Stomach smooth muscle (tissue), 2 donors: ENCODE measurements around the gene RCL1.

ENCODE experiments used
- H3K27ac ChIP-seq: one replicate; pipeline ENCODE4 v1.7.0; 2013; ENCODE audit warnings: mild to moderate bottlenecking, low read length, inconsistent platforms
- H3K27me3 ChIP-seq, 2 donors: one replicate each; pipeline ENCODE4 v1.7.0; 2013; ENCODE audit warnings: low read length in 2 of 2; ENCODE audit not compliant: insufficient read depth in 2 of 2, control insufficient read depth in 1 of 2
- H3K36me3 ChIP-seq, 2 donors: one replicate each; pipeline ENCODE4 v1.7.0; 2013; ENCODE audit warnings: low read length in 2 of 2; ENCODE audit not compliant: control insufficient read depth in 2 of 2, insufficient read depth in 2 of 2
- H3K4me1 ChIP-seq: one replicate; pipeline ENCODE4 v1.7.0; 2013; ENCODE audit warnings: low read length; ENCODE audit not compliant: control insufficient read depth, insufficient read depth
- H3K4me3 ChIP-seq, 2 donors: one replicate each; pipeline ENCODE4 v1.7.0; 2013; ENCODE audit warnings: low read length in 2 of 2
- H3K9ac ChIP-seq, 2 donors: one replicate each; pipeline ENCODE4 v1.7.0; 2013; ENCODE audit warnings: low read length in 2 of 2, mild to moderate bottlenecking in 1 of 2
- H3K9me3 ChIP-seq, 2 donors: one replicate each; pipeline ENCODE4 v1.7.0; 2013; ENCODE audit warnings: low read length in 2 of 2; ENCODE audit not compliant: control insufficient read depth in 2 of 2
- donor health status: healthy.
- donor health status: Pancreatic carcinoma.

RCL1 gene

DNA sequence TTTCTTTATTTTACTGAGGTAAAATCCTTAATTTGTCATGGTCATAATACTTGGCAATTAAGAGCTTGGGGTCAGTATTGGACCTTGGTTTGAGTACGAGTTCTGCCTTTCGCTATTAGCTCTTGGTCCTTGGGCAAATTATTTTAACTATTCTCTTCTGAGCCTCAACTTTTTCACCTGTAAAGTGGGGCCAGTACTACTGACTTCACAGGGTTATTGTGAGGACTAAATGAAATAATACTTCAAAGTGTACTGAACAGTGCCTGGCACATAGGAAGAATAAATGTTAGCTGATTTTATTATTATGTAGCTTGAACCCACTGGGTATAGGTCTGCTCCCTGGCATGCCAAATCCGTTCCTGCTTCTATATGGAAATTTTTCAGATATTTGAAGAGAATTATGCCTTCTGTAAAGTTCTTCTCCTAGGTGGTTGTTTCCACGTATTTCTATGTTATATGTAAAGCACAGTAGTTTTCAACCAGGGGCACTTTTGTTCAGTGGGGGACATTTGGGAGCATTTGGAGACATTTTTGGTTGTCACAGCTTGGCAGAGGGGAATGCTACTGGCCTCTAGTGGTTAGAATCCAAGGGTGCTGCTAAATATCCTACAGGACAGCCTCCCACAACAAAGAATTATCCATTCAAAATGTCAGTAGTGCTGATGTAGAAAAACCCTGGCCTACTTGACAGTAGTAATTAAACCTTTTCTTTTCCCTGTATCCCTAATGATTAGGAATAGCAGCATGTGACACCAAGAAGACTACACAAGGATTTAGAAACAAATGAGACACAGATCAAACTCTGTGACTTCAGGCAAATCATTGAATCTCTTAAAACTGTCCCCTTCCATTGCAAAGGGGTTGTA, 4.5 kb downstream of the RCL1 start:
- Histone ChIP-seq H3K4me3 (no peak overlapping the region), H3K9ac (no peak overlapping the region), H3K36me3 (no peaks in the 10 kb centered on the region), H3K27me3 (no peaks in the 10 kb centered on the region), H3K4me1 (peaks cover 8% of the 10 kb centered on the region), H3K9me3 (no peaks in the 10 kb centered on the region), H3K27ac (no peak overlapping the region)

DNA sequence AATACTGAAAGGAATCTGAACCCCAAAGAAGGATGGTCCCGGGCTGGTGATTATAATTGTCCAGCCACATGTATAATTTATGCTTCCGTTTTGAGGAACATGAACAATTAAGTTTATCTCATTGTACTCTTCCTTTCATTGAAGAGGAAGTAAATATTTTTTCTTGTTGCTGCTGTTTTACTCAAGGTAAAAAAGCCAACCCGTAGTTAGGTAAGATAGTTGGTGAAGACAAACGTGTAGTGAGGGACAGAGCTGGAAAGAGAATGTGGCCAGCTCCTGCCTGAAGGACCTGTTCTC, 5.1 kb downstream of the RCL1 start:
- Histone ChIP-seq H3K9ac (no peak overlapping the region), H3K27ac (peak overlapping the region; percentile 42), H3K36me3 (no peaks in the 10 kb centered on the region), H3K4me1 (peaks cover 7% of the 10 kb centered on the region), H3K4me3 (no peak overlapping the region), H3K9me3 (no peaks in the 10 kb centered on the region), H3K27me3 (no peaks in the 10 kb centered on the region)

- no peaks in the 10 kb centered on the region for H3K27me3 ChIP-seq
- no peaks in the 10 kb centered on the region for H3K36me3 ChIP-seq
- no peaks in the 10 kb centered on the region for H3K9me3 ChIP-seq
- no peak overlapping the region for H3K4me3 ChIP-seq
- peaks cover 7% of the 10 kb centered on the region for H3K4me1 ChIP-seq
- H3K9ac ChIP-seq, result no peak overlapping the region
- H3K27ac ChIP-seq, result peak overlapping the region; percentile 42
These were observed 5.7 kb downstream of the RCL1 start for GRCh38 chr9:4798281-4799032.

GRCh38 chr9:4799033-4799430, 6.3 kb downstream of the RCL1 start:
- no peaks in the 10 kb centered on the region for H3K9me3 ChIP-seq
- no peak overlapping the region for H3K4me3 ChIP-seq
- no peak overlapping the region for H3K27ac ChIP-seq
- H3K27me3 ChIP-seq, result no peaks in the 10 kb centered on the region
- peaks cover 5% of the 10 kb centered on the region for H3K4me1 ChIP-seq
- H3K36me3 ChIP-seq, result no peaks in the 10 kb centered on the region
- H3K9ac ChIP-seq, result no peak overlapping the region

DNA sequence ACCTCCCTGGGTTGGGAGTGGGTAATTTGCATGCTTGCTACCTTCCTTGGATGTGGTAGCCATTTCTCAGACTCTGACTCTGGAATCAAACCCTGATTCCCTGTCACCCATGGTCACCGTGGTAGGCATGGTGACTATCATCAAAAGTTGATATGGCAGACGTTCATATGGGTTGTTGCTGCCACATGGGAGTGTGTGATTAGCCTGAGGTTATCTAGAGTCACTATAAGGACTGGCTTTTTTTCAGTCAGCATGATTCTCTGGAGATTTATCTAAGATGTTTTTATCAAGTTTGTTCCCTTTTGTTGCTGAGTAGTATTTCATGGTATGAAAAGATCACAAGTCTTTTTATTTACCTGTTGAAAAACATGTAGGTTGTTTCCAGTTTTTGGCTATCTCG, 7.0 kb downstream of the RCL1 start:
- no peaks in the 10 kb centered on the region for H3K9me3 ChIP-seq
- H3K36me3 ChIP-seq, result no peaks in the 10 kb centered on the region
- H3K4me3 ChIP-seq, result no peak overlapping the region
- H3K4me1 ChIP-seq, result peaks cover 2% of the 10 kb centered on the region
- H3K9ac ChIP-seq, result no peak overlapping the region
- H3K27ac ChIP-seq, result no peak overlapping the region
- H3K27me3 ChIP-seq, result no peaks in the 10 kb centered on the region

DNA sequence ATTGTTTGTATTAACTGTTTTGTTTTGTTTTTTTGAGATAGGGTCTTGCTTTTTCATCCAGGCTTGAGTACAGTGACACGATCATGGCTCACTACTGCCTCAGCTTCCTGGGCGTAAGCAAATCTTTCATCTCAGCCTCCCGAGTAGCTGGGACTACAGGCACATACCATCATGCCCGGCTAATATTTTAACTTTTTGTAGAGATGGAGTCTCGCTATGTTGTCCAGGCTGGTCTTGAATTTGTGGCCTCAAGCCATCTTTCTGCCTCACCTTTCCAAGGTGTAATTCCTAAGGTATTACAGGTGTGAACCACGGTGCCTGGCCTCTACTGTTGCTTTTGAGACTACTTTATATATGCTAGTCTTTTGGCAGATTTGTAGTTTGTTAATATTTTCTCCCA, 8.4 kb downstream of the RCL1 start:
- H3K4me3 ChIP-seq, result no peak overlapping the region
- no peaks in the 10 kb centered on the region for H3K4me1 ChIP-seq
- no peaks in the 10 kb centered on the region for H3K36me3 ChIP-seq
- no peak overlapping the region for H3K9ac ChIP-seq
- H3K27ac ChIP-seq, result no peak overlapping the region
- H3K27me3 ChIP-seq, result no peaks in the 10 kb centered on the region
- peaks cover 0 to 4% of the 10 kb centered on the region in 2 donors for H3K9me3 ChIP-seq

GRCh38 chr9:4803670-4804530, 11.2 kb downstream of the RCL1 start:
- Histone ChIP-seq H3K27ac (no peak overlapping the region), H3K27me3 (no peaks in the 10 kb centered on the region), H3K9ac (no peak overlapping the region), H3K4me1 (no peaks in the 10 kb centered on the region), H3K36me3 (no peaks in the 10 kb centered on the region), H3K9me3 (peaks cover 0 to 13% of the 10 kb centered on the region in 2 donors), H3K4me3 (no peak overlapping the region)

DNA sequence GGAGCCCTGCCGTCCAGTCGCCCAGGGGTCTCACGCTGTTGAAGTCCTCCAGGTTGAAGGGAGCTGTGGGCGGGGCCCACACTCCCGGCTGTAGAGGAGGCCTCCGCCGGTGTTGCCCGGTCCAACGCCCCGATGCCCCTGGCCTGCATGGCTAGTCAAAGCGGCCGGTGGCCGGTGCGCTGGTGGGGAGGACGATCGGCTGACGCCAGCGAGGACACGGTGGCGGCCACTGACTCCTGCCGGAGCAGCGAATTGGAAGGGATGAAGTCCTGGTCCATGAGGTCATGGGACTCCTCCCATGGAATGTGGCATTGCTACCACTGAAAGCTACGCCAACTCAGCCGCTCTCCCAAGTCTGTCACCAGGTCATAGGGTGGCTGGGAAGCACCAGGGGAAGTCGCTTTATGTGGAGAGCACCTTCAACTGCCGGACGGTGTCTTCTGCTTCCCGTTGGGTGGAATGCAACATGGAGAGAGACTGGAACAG, 11.8 kb downstream of the RCL1 start:
- H3K9me3 ChIP-seq, result peaks cover 0 to 13% of the 10 kb centered on the region in 2 donors
- H3K27ac ChIP-seq, result no peak overlapping the region
- H3K9ac ChIP-seq, result no peak overlapping the region
- H3K4me1 ChIP-seq, result no peaks in the 10 kb centered on the region
- no peak overlapping the region for H3K4me3 ChIP-seq
- no peaks in the 10 kb centered on the region for H3K27me3 ChIP-seq
- H3K36me3 ChIP-seq, result no peaks in the 10 kb centered on the region

DNA sequence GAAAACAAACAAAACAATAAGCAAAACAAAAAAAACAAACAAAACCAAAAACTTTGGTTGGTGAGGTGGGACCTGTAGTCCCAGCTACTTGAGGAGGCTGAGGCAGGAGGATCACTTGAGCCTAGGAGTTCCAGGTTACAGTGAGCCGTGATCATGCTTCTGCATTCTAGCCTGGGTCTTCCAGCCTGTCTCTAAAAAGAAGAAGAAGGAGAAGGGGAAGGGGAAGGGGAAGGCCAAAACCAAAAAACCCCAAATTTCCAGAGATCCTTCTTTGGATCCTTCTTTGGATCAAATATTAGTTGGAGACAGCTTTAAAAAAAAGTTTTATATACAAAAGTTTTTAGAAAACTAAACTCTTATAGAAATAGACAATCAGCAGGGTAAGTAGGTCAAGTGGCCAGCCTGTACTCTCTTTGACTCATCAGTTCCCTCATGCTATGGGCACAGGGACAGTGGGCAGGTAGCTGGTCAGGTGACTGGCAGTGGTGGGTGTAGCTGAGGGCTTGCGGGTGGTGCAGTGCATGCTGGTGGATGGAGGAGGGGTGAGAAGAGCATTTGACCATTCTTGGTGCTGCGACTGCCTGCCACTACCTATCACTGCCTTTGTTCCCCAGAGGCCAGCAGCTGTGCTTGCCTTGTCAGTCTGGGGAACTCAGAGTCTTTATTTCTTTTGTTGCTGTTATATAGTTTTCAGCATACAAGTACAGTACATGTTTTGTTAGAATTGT, 12.6 kb downstream of the RCL1 start:
- no peaks in the 10 kb centered on the region for H3K4me1 ChIP-seq
- no peaks in the 10 kb centered on the region for H3K27me3 ChIP-seq
- H3K36me3 ChIP-seq, result no peaks in the 10 kb centered on the region
- H3K4me3 ChIP-seq, result no peak overlapping the region
- H3K9ac ChIP-seq, result no peak overlapping the region
- H3K9me3 ChIP-seq, result peaks cover 0 to 13% of the 10 kb centered on the region in 2 donors
- H3K27ac ChIP-seq, result no peak overlapping the region

DNA sequence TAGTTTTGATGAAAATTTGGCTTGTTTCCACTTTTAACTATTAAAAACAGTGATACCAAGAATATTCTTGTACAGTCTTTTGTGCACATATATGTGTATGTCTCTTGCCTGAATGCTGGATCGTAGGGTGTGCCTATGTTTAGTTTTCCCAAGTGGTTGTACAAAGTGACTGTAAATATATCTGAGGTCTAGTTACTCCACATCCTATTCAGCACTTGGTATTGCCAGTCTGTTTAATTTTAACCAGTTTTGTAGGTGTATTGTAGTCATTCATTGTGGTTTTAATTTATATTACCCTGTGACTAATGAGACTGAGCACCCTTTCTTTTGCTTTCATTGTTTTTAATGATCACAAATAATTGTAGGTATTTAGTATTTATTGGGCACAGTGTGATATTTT, 17.8 kb downstream of the RCL1 start:
- no peaks in the 10 kb centered on the region for H3K36me3 ChIP-seq
- no peaks in the 10 kb centered on the region for H3K27me3 ChIP-seq
- no peak overlapping the region for H3K27ac ChIP-seq
- no peak overlapping the region for H3K9ac ChIP-seq
- H3K9me3 ChIP-seq, result peaks cover 0 to 13% of the 10 kb centered on the region in 2 donors
- no peak overlapping the region for H3K4me3 ChIP-seq
- H3K4me1 ChIP-seq, result no peaks in the 10 kb centered on the region
